A673 (cell line): ENCODE data around the gene PID1. TPM values are rescaled to one million over a fixed set of nuclear protein-coding genes. Genes with fewer than 3 reads are reported as not detected.

Experiments used
- BruUV-seq: library from RNA; stranded (reverse); fragments of 400-500 nt; replicated peaks from 2 replicates; lab custom pipeline; 2021; lab: Mats Ljungman, UMichigan
- CTCF ChIA-PET: fragments of 300-600 bp; sonication (Branson Sonifier 250); formaldehyde crosslinking; loops from one replicate; lab custom pipeline; 2022; ENCODE audit warnings: antibody characterized with exemption; lab: Charles Lee
- POLR2A ChIA-PET: fragments of 300-600 bp; sonication (Branson Sonifier 250); formaldehyde crosslinking; loops from one replicate; lab custom pipeline; 2022; ENCODE audit warnings: antibody characterized with exemption; ENCODE audit not compliant: low non-redundant PET; lab: Charles Lee
- DNase-seq: peaks from one replicate; pipeline ENCODE4 v3.0.0-alpha.2; 2015; ENCODE audit warnings: low spot score
- H3K27ac ChIP-seq: fragments of 200-600 bp; sonication (generic); 2 replicates; pipeline ENCODE4 v1.5.1; 2016; ENCODE audit warnings: mixed run types, low read depth, mild to moderate bottlenecking, mixed read lengths, antibody characterized with exemption, low read length; ENCODE audit not compliant: poor library complexity, severe bottlenecking
- H3K27me3 ChIP-seq: fragments of 200-600 bp; sonication (generic); replicated peaks from 2 replicates; pipeline ENCODE4 v1.6.1; 2017; ENCODE audit warnings: mixed run types, low read depth, mild to moderate bottlenecking, mixed read lengths, antibody characterized with exemption, low read length; ENCODE audit not compliant: insufficient read depth, poor library complexity
- H3K36me3 ChIP-seq: fragments of 200-600 bp; sonication (generic); 2 replicates; pipeline ENCODE4 v1.6.1; 2016; ENCODE audit warnings: mixed run types, mild to moderate bottlenecking, mixed read lengths, antibody characterized with exemption, low read length; ENCODE audit not compliant: insufficient read depth, poor library complexity, severe bottlenecking
- H3K4me1 ChIP-seq: fragments of 200-600 bp; sonication (generic); 2 replicates; pipeline ENCODE4 v1.6.1; 2017; ENCODE audit warnings: mixed run types, mild to moderate bottlenecking, mixed read lengths, antibody characterized with exemption, low read length; ENCODE audit not compliant: insufficient read depth, poor library complexity, severe bottlenecking
- H3K4me3 ChIP-seq: fragments of 200-600 bp; sonication (generic); 2 replicates; pipeline ENCODE4 v1.5.1; 2016; ENCODE audit warnings: low read depth, mixed run types, mild to moderate bottlenecking, mixed read lengths, low read length; ENCODE audit not compliant: poor library complexity, severe bottlenecking
- H3K9me3 ChIP-seq: fragments of 200-600 bp; sonication (generic); 2 replicates; pipeline ENCODE4 v1.6.1; 2016; ENCODE audit warnings: mixed run types, low read depth, mild to moderate bottlenecking, mixed read lengths, antibody characterized with exemption, low read length; ENCODE audit not compliant: poor library complexity, severe bottlenecking
- EZH2 ChIP-seq: fragments of 200-600 bp; sonication (generic); IDR thresholded peaks from 2 replicates; pipeline ENCODE4 v1.6.1; 2017; ENCODE audit warnings: borderline replicate concordance, low read depth, mild to moderate bottlenecking, mixed read lengths, antibody characterized with exemption, low read length; ENCODE audit not compliant: poor library complexity, severe bottlenecking
- intact Hi-C: fragments of 100-400 bp; cut with micrococcal nuclease; formaldehyde crosslinking; loops from one replicate; pipeline ENCODE4 v1.10.0; 2022; ENCODE audit not compliant: unreplicated experiment
- total RNA-seq: library from RNA; stranded (reverse); gene quantifications from 2 replicates; pipeline ENCODE4 v1.2.3, GENCODE V29; 2021
- TF ChIP-seq, protein P1 (sequence below): fragments of 300-800, 200-600 bp; sonication (generic); conservative IDR thresholded peaks from 2 replicates; pipeline ENCODE4 v1.5.1; 2017; ENCODE audit warnings: low read depth, mild to moderate bottlenecking, antibody characterized with exemption, low read length, moderate library complexity, mixed read lengths

The PID1 gene
- total RNA-seq, 1 experiment from 2014 or later, result 1.5 TPM

DNA sequence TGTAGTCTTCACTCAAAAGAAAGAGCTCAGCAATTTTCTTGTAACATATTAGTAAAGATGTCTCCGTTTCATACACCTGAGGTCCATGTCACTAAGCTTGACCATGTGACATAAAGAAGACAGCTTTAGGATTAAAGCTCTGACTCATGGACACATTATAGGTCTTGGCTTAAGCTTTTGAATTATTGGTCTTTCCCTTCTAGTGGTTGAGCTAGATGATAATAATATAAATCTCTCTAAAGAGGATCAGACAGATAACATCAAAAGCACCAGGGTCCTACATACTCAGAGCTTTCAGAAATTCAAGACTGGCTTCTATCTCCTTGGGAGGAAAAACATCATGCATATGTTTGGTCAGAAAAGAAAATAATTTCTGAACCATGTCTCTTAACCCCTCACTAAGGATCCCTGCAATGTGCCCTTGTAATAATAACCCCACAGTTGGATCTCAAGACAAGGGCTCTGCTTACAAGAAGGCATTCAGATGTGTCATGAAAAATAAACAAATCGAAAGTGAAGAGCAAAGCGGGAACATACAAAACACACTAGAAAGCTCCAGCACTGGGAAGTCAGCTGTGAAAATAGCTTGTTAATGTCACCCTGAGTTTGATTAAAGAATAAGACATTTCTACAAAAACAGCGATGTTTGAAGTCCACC lies 174.5 kb downstream of the PID1 start:
- ChIA-PET POLR2A (no interaction called here), CTCF (no interaction called here)
- H3K27ac ChIP-seq, result no peak overlapping the region
- TF ChIP-seq, protein P1, sequence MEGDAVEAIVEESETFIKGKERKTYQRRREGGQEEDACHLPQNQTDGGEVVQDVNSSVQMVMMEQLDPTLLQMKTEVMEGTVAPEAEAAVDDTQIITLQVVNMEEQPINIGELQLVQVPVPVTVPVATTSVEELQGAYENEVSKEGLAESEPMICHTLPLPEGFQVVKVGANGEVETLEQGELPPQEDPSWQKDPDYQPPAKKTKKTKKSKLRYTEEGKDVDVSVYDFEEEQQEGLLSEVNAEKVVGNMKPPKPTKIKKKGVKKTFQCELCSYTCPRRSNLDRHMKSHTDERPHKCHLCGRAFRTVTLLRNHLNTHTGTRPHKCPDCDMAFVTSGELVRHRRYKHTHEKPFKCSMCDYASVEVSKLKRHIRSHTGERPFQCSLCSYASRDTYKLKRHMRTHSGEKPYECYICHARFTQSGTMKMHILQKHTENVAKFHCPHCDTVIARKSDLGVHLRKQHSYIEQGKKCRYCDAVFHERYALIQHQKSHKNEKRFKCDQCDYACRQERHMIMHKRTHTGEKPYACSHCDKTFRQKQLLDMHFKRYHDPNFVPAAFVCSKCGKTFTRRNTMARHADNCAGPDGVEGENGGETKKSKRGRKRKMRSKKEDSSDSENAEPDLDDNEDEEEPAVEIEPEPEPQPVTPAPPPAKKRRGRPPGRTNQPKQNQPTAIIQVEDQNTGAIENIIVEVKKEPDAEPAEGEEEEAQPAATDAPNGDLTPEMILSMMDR, result no peak
- no peak for TF ChIP-seq EZH2
- no peaks in the 10 kb centered on the region for H3K9me3 ChIP-seq
- H3K4me1 ChIP-seq, result no peaks in the 10 kb centered on the region
- no peak for DNase-seq
- intact Hi-C loops, result no loop called here
- no peak overlapping the region for H3K4me3 ChIP-seq
- no peaks in the 10 kb centered on the region for H3K27me3 ChIP-seq
- no peaks in the 10 kb centered on the region for H3K36me3 ChIP-seq
- BruUV-seq, result no TSS peak

DNA sequence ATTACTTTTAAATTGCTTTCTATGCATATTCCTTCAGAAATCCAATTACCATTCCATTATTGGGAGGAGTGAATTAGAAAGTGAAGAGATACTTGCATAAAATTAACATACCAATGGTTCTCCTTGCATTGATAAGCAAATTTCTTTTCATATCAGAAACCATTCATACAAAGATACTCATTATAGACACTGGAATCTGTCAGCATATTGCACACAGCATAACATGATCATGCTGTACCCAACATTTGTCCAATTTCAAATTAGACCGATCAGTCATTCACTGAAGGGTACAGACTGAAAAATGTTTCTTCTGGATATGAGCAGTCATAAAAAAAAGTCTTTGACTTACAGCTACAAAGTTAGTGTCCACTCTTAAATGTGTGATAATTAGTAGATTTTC lies 175.6 kb downstream of the PID1 start:
- Histone ChIP-seq H3K9me3 (no peaks in the 10 kb centered on the region), H3K27me3 (no peaks in the 10 kb centered on the region), H3K36me3 (no peaks in the 10 kb centered on the region), H3K4me3 (no peak overlapping the region), H3K27ac (no peak overlapping the region), H3K4me1 (no peaks in the 10 kb centered on the region)
- intact Hi-C loops, result no loop called here
- TF ChIP-seq, protein P1, result no peak
- no peak for TF ChIP-seq EZH2
- POLR2A ChIA-PET, result no interaction called here
- no TSS peak for BruUV-seq
- DNase-seq, result no peak
- CTCF ChIA-PET, result no interaction called here

DNA sequence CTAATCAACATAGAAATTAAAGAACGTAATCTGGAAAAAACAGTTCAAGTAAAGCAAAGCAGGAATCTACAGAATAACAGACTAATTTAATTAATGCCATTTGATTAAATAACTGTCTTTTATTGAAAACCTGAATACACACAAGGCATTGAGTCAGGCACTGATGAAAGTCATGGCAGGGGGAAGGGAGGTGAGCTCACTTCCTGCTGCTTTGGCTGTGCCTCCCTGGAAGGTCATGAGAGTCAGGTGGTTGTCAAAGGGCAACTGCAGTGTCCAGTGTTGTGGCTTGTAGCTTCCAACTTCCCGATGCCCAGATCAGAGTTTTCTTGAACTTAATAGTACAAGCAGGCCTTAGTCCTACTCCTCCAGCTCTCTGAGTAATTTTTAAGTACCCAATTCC lies 180.9 kb downstream of the PID1 start:
- POLR2A ChIA-PET, result no interaction called here
- DNase-seq, result no peak
- Histone ChIP-seq H3K36me3 (no peaks in the 10 kb centered on the region), H3K27ac (no peak overlapping the region), H3K9me3 (no peaks in the 10 kb centered on the region), H3K4me1 (no peaks in the 10 kb centered on the region), H3K4me3 (no peak overlapping the region), H3K27me3 (no peaks in the 10 kb centered on the region)
- intact Hi-C loops, result no loop called here
- CTCF ChIA-PET, result no interaction called here
- TF ChIP-seq, protein P1, result no peak
- no peak for TF ChIP-seq EZH2
- no TSS peak for BruUV-seq
